NCI-H226 (cell line): Measurements from ENCODE around the gene TUBGCP5.
A peak's percentile ranks its signal among the peaks of the same experiment; 100 is the strongest.
"Not testable (repeated sequence)": the region's sequence is repeated elsewhere in the genome, so short reads cannot be mapped to it uniquely, and the experiment has no call there.

Experiments
- DNase-seq: peaks from one replicate; pipeline ENCODE4 v3.0.0-alpha.2; 2015

TUBGCP5 gene

GRCh38 chr15:23039143-23039916, at the start of gene TUBGCP5:
Gene TUBGCP5 (minus strand): TSS chr15:23039569. CDS start chr15:23039543, 26 bp downstream.
- DNase-seq, result peak; percentile 83

GRCh38 chr15:23083115-23083514, 43.7 kb upstream of the TUBGCP5 start:
- no peak for DNase-seq

- DNase-seq, result not testable (repeated sequence)
Measured at GRCh38 chr15:23081996-23082737, 42.8 kb upstream of the TUBGCP5 start.

- DNase-seq, result no peak
Measured at GRCh38 chr15:23081271-23081670, 41.9 kb upstream of the TUBGCP5 start.

- DNase-seq, result no peak
Measured at GRCh38 chr15:23079766-23080165, 40.4 kb upstream of the TUBGCP5 start.

GRCh38 chr15:23075927-23076326, 36.6 kb upstream of the TUBGCP5 start:
- no peak for DNase-seq

GRCh38 chr15:23074684-23075083, 35.3 kb upstream of the TUBGCP5 start:
- no peak for DNase-seq

GRCh38 chr15:23073890-23074646, 34.7 kb upstream of the TUBGCP5 start:
- no peak for DNase-seq

GRCh38 chr15:23072633-23073032, 33.3 kb upstream of the TUBGCP5 start:
- no peak for DNase-seq

- DNase-seq, result no peak
Measured at GRCh38 chr15:23069496-23070166, 30.3 kb upstream of the TUBGCP5 start.

GRCh38 chr15:23067416-23067815, 28.0 kb upstream of the TUBGCP5 start:
- DNase-seq, result no peak

GRCh38 chr15:23065836-23066235, 26.5 kb upstream of the TUBGCP5 start:
- DNase-seq, result no peak

GRCh38 chr15:23064156-23064555, 24.8 kb upstream of the TUBGCP5 start:
- no peak for DNase-seq

GRCh38 chr15:23057707-23058106, 18.3 kb upstream of the TUBGCP5 start:
- DNase-seq, result no peak

GRCh38 chr15:23055316-23055715, 15.9 kb upstream of the TUBGCP5 start:
- DNase-seq, result no peak

GRCh38 chr15:23052522-23052921, 13.2 kb upstream of the TUBGCP5 start:
- DNase-seq, result no peak

- no peak for DNase-seq
Measured at GRCh38 chr15:23050708-23051107, 11.3 kb upstream of the TUBGCP5 start.

GRCh38 chr15:23049984-23050628, 10.7 kb upstream of the TUBGCP5 start:
- DNase-seq, result no peak

GRCh38 chr15:23048572-23049282, 9.4 kb upstream of the TUBGCP5 start:
- not testable (repeated sequence) for DNase-seq

GRCh38 chr15:23043987-23044386, 4.6 kb upstream of the TUBGCP5 start:
- DNase-seq, result not testable (repeated sequence)

GRCh38 chr15:23043535-23043934, 4.2 kb upstream of the TUBGCP5 start:
- DNase-seq, result not testable (repeated sequence)

- not testable (repeated sequence) for DNase-seq
Measured at GRCh38 chr15:23041736-23042135, 2.4 kb upstream of the TUBGCP5 start.
